HL-60 (cell line): ENCODE data around the gene RAB40B.

Source experiments
- GABPA ChIP-seq: IDR thresholded peaks from 2 replicates; pipeline ENCODE4 v1.6.1; 2012; ENCODE audit warnings: low read depth
- TF ChIP-seq, protein P1 (sequence below): IDR thresholded peaks from one replicate; pipeline ENCODE4 v1.5.1; 2011; ENCODE audit warnings: low read length, control low read depth, inconsistent platforms; ENCODE audit not compliant: insufficient read depth

DNA sequence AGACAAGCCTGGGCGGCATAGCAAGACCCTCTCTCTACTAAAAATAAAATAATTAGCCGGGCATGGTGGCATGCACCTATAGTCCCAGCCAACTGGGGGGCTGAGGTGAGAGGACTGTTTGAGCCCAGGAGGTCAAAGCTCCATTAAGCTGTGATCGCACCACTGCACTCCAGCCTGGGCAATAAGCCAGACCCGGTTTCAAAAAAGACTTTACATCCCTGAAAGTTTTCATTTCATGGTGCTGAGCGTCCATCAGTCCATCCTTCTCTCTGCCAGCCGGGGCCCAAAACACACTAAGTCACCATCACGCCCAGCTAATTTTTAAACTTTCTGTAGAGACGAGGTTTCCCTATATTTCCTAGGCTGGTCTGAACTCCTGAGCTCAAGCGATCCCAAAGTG lies 10.6 kb downstream of the RAB40B start:
- TF ChIP-seq, protein P1, sequence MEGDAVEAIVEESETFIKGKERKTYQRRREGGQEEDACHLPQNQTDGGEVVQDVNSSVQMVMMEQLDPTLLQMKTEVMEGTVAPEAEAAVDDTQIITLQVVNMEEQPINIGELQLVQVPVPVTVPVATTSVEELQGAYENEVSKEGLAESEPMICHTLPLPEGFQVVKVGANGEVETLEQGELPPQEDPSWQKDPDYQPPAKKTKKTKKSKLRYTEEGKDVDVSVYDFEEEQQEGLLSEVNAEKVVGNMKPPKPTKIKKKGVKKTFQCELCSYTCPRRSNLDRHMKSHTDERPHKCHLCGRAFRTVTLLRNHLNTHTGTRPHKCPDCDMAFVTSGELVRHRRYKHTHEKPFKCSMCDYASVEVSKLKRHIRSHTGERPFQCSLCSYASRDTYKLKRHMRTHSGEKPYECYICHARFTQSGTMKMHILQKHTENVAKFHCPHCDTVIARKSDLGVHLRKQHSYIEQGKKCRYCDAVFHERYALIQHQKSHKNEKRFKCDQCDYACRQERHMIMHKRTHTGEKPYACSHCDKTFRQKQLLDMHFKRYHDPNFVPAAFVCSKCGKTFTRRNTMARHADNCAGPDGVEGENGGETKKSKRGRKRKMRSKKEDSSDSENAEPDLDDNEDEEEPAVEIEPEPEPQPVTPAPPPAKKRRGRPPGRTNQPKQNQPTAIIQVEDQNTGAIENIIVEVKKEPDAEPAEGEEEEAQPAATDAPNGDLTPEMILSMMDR, result no peak
- TF ChIP-seq GABPA, result no peak
